Stimulated activated CD8-positive, alpha-beta memory T cell treated with anti-CD3 and anti-CD28 coated beads, Interleukin-2, amount 100 ng/mL, for 1 hour (primary cell): ENCODE results near the gene ST8SIA6.
"Not testable (repeated sequence)": the region's sequence is repeated elsewhere in the genome, so short reads cannot be mapped to it uniquely, and the experiment has no call there.

Source experiments
- DNase-seq, 2 donors: peaks; one replicate each; pipeline ENCODE4 v3.0.0-alpha.2; 2020; ENCODE audit warnings: low read depth in 2 of 2

The ST8SIA6 gene

DNA sequence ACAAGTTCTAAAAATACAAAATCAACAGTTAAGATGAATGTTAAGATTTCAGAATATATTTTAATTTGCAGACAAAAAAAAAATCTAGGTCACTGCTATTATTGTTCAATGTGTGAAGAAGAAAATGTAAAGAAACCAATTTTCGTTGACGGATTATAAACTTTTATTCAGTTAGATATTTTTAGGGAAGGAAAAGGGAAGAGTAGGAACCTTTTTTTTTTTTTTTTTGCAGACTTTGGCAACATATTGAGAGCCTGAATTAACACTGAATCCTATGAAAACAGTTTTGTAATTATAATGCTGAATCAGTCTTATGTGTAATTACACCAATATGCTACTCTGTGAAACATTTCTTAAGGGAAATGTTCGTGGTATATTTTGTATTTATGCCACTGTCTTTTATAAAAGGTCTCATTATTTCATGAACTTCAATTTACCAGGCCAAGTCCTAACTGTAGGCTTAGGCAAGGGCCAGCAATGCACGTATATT is 106.3 kb downstream of the ST8SIA6 start:
- no peak for DNase-seq

DNA sequence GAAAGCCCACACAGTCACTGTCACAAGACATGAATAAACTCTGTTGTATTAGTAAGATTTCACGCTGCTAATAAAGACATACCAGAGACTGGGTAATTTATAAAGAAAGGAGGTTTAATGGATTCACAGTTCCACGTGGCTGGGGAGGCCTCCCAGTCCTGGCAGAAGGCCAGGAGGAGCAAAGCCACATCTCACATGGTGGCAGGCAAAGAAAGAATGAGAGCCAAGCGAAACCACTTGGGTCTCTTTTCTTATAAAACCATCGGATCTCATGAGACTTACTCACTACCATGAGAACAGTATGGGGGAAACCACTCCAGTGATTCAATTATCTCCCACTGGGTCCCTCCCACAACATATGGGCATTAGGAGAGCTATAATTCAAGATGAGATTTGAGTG is 110.2 kb downstream of the ST8SIA6 start:
- DNase-seq = no peak

GRCh38 chr10:17343118-17343517 is 111.3 kb downstream of the ST8SIA6 start:
- DNase-seq = no peak

DNA sequence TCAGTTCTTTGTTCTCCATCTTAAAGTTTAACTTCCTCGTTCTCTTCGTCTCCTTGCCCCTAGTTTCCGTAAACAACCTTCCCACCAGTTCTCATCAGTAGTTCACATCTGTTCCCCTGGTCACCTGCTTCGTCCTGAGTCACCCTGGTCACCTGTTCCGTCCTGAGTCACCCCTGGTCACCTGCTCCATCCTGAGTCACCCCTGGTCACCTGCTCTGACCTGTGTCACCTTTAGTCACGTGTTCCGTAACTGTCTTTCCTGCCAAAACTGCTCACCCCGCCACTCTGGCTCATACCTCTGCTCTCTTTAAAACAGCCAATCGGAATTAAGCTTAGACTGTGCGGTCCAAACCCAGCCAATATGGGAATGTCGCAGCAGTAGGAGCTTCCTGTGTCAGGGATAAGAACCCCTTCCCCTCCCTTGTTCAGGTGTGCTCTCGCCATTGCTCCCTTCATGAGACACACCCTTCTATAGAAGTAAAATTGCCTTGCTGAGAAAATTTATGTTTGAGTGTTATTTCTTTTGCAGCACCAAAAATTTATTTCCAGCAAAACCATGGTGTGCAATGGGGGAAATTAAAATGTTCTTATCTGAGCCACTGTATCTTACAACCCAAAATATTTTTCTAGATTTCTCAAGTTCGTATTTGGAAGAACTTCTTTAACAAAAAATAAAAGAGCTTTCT is 114.1 kb downstream of the ST8SIA6 start:
- no peak for DNase-seq

DNA sequence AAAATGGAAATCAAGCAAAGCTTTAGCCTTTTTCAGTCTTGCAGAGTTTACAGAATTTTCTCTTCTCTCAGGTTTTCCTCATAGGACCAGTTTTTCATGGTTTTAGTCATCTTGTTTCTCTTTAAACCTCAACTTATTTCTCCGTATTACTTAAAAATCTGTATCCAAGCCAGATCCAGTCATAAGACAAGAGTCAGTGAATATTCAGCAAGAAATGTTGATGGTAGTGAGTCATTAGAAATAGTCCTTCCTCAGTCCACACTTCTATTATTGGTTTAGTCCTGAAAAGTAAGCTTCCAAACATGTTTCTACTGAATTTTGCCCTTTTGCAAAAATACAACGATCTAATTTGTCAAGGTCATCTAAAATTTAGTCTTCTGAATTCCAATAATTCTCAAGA is 119.3 kb downstream of the ST8SIA6 start:
- DNase-seq = no peak

DNA sequence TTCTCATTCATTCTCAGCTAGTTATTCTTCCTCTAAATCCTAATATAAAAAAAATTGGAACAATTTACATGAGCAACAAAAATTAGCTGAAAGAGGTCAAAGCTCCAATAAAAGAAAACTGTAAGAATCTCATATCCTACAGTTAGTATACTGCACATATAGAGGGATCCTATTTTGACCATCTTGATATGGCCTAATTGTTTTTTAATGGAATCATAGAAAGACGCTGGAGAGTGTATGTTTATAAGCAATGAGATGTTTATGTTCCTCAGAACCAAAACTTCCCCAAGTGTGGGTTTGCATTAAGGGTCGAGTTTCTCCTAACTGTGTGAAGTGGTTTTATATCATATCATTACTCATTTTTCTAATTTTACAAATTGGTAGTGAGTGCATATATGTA is 123.9 kb downstream of the ST8SIA6 start:
- DNase-seq = no peak

GRCh38 chr10:17326377-17326776 is 128.0 kb downstream of the ST8SIA6 start:
- DNase-seq = no peak

- DNase-seq = not testable (repeated sequence)
Observed at GRCh38 chr10:17321957-17322356, 132.4 kb downstream of the ST8SIA6 start.

DNA sequence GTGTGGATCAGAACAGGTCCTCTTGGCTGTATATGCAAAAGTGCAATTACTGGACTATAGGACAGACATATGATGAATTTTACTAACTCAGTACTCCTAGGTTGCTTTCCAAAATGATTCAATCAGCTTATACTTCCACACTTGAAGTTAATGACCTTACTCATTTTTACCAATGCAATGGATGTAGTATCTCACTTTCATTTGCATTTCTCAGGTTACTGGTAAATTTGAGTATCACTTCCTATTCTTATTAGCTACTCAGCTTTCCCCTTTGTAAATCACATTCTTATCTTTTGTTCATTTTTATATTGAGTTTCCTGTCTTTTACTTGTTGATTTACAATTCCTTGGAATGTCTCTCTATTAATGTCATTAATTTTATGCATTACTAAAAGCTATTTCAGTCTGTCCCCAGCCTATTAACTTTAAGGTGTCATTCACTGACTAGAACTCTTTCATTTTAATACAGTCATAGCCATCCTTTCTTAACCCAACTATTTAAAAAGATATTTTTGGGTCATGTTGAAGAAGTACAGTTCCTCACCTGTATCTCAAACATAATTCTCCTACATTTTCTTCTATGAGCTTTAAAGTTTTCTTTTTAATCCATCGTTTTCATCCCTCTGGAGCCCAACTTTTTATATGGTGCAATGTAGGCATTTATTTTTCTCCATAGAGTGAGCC is 137.8 kb downstream of the ST8SIA6 start:
- no peak for DNase-seq

DNA sequence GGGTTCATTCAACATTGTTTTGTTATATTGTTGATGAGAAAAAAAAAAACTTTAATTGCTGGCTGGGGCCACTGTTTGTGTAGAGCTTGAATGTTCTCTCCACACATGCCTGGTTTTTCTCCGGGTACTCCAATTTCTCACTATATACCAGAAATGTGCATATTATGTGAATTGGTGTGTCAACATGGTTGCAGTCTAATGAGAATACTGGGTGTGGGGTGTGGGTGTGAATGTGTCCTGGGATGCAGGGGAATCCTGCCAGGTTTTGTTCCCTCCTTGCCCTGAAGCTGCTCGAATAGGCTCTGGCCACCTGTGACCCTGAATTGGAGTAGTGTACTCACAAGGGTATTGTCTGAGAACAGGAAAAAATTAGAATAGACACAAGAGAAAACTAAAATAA is 145.0 kb downstream of the ST8SIA6 start:
- DNase-seq = no peak

GRCh38 chr10:17307123-17307522 is 147.3 kb downstream of the ST8SIA6 start:
- no peak for DNase-seq

DNA sequence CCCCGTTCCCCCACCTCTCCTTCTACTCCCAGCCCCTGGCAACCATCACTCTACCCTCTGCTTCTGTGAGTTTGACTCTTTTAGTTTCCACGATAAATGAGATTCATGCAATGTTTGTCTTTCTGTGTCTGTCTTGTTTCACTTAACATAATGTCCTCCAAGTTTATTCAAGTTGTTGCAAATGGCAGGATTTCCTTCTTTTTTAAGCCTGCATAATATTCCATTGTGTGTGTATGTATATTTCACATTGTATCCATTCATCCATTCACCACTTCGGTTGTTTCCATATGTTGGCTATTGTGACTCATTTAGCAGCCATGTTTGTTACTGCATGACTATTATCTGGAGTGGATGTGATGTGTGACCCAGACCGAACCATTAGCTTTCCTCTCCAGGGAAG is 162.0 kb downstream of the ST8SIA6 start:
- no peak for DNase-seq

- no peak for DNase-seq
Observed at GRCh38 chr10:17290226-17290625, 164.2 kb downstream of the ST8SIA6 start.

DNA sequence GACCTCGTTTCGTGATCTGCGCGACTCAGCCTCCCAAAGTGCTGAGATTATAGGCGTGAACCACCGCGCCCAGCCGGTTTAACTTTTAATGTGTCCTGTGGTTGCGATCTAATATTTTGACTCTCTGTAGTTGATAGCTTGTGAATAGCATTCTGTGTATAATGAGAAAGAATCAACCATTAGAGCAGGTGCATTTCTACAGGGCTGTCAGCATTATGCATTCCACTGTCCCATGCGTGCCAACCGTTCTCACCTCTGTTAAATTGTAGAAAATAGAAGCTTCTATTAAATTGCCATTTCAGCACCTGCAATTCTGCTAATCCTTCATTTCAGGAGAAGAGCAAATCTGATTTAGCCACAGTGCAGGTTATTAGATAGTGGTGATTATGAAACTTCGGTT is 164.6 kb downstream of the ST8SIA6 start:
- no peak for DNase-seq

GRCh38 chr10:17286562-17287550 is 167.5 kb downstream of the ST8SIA6 start:
- no peak for DNase-seq

DNA sequence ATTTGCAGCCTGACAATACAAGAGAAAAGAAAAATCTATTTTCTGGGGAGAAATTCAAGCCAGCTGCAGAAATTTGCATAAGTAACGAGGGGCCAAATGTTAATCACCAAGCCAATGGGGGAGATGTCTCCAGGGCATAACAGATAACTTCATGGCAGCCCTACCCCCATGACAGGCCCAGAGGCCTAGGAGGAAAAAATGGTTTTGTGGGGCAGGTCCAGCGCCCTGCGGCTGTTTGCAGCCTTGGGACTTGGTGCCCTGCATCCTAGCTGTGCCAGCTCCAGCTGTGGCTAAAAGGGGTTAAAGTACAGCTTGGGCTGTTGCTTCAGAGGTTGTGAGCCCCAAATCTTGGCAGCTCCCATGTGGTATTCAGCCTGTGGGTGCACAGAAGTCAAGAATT is 172.1 kb downstream of the ST8SIA6 start:
- DNase-seq = no peak

DNA sequence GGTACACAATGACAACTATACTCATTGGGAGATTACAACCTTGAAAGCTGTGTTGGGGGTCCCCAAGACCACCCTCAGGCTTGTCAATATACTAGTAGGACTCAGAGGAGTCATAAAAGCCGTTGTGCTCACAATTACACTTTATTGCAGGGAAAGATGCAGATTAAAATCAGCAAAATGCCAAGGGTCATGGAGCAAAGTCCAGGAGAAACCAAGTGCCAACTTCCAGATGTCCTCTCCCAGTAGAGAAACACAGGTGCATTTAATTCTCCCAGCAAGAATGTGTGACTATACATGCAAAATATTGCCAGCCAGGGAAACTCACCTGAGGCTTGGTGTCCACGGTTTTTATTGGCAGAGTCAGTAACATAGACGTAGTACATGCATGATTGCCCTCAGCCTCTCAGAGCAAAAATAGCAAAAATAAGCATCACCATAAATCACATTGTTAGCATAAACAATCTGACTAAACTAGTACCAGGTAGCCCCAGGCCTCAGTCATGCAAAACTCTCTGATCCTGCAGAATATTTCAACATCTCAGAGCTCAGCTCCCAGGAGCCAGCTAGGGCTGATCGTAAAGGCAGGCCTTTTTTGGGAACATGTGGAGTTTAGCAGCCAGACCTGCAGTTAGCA is 175.7 kb downstream of the ST8SIA6 start:
- no peak for DNase-seq

DNA sequence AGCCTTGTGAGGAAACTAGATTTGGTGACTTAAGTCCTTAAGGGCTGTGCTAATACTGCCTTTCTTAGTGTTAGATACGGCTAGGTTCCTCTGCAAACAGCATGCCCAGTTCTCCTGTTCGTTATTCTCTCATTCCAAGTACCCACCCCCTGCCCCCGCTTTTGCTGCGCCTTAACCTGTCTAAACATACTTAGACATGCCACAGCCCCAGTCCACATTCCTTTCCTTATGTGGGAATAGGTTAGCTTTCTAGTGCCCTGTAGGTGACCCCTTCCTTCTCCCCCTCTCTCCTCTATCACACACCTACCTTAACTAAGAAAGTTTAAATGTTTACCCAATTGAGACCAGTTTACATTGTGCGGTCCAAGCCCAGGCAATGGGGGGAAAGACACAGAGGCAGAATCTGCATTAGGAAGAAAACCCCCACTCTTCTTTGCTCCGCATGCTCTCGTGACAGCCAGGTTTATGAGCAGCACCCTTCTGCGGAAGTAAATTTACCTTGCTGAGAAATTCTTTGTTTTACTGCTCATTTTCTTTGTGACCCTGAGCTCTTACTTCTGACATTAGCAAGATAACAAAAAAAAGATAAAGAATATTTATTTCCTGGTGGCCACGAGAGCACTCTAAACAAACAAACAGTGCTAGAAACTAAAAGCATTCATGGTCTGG is 177.5 kb downstream of the ST8SIA6 start:
- no peak for DNase-seq

GRCh38 chr10:17273403-17273802 is 181.0 kb downstream of the ST8SIA6 start:
- no peak for DNase-seq

- no peak for DNase-seq
Observed at GRCh38 chr10:17272648-17273047, 181.7 kb downstream of the ST8SIA6 start.
